Measurements from ENCODE around the gene NFIC. TPM values are rescaled to one million over a fixed set of nuclear protein-coding genes. Genes with fewer than 3 reads are reported as not detected.

NFIC gene
- total RNA-seq, 6 experiments from 2014 or later, result 186 to 219 (median 211) TPM

DNA sequence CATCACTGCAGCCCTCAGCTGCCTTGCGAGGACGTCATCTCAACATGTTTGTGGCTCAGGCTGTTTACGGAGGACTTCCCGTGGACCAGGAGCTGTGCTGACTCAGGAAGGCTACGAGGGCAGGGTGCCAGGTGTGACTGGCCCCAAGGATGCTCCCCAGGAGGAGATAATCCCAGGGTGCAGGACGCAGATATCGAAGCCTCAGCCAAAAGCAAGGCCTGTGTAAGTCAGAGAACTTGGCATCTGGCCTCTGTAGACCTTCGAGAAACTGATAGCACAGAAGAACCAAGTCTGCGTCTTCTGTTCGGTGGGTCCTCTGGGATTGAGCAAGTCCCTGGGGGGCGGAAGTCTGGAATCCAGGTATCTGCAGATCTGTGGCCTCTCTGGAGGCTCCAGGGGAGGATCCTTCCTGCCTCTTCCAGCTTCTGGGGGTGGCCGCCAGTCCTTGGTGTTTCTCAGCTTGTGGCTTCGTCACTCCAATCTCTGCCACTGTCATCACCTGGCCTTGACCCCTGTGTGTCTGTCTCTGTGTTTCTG, 136.7 kb downstream of the NFIC start:
- TF ChIP-seq, protein P1, sequence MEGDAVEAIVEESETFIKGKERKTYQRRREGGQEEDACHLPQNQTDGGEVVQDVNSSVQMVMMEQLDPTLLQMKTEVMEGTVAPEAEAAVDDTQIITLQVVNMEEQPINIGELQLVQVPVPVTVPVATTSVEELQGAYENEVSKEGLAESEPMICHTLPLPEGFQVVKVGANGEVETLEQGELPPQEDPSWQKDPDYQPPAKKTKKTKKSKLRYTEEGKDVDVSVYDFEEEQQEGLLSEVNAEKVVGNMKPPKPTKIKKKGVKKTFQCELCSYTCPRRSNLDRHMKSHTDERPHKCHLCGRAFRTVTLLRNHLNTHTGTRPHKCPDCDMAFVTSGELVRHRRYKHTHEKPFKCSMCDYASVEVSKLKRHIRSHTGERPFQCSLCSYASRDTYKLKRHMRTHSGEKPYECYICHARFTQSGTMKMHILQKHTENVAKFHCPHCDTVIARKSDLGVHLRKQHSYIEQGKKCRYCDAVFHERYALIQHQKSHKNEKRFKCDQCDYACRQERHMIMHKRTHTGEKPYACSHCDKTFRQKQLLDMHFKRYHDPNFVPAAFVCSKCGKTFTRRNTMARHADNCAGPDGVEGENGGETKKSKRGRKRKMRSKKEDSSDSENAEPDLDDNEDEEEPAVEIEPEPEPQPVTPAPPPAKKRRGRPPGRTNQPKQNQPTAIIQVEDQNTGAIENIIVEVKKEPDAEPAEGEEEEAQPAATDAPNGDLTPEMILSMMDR (IDR thresholded peaks at IDR 0.05), result no peak
- DNase-seq, result no peak
- Mint-ChIP-seq H3K4me1 (ENCODE audit: low read depth) (peaks cover 32% of the 10 kb centered on the region), H3K27me3 (ENCODE audit: insufficient read depth) (no peaks in the 10 kb centered on the region; the same call in 1 of the 2 replicates), H3K27ac (peak overlapping the region; percentile 33; the same call in 1 of the 2 replicates), H3K36me3 (ENCODE audit: low read depth) (peaks cover 9% of the 10 kb centered on the region), H3K9me3 (no peaks in the 10 kb centered on the region), H3K4me3 (no peak overlapping the region)

DNA sequence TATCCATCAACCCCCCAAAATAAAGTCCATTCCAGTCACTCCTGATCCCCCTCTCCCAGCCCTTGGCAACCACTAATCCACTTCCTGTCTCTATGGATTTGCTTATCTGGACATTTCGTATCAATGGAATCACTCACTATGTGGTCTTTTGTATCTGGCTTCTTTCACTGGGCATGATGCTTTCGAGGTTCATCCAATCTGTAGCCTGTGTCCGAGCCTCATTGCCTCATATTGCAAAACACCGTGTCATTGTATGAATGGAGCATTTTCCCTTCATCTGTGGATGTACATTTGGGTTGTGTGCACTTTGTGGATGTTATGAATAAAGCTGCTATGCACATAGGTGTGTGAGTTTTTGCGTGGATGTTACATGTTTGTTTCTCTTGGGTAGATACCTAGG, 138.4 kb downstream of the NFIC start:
- no peaks in the 10 kb centered on the region for H3K9me3 Mint-ChIP-seq
- DNase-seq, result no peak
- peak overlapping the region; percentile 98 for H3K27ac Mint-ChIP-seq
- H3K4me3 Mint-ChIP-seq, result no peak overlapping the region
- TF ChIP-seq, protein P1 (IDR thresholded peaks at IDR 0.05), result no peak
- peaks cover 41% of the 10 kb centered on the region for H3K4me1 Mint-ChIP-seq (ENCODE audit: low read depth)
- no peaks in the 10 kb centered on the region; the same call in 1 of the 2 replicates for H3K27me3 Mint-ChIP-seq (ENCODE audit: insufficient read depth)
- peaks cover 17% of the 10 kb centered on the region for H3K36me3 Mint-ChIP-seq (ENCODE audit: low read depth)

- Mint-ChIP-seq H3K27ac (peak within 1 kb of the TSS; percentile 98), H3K4me3 (peak within 1 kb of the TSS; percentile 96), H3K4me1 (ENCODE audit: low read depth) (peaks cover 43% of the 10 kb centered on the region), H3K9me3 (no peaks in the 10 kb centered on the region), H3K36me3 (ENCODE audit: low read depth) (peaks cover 20% of the 10 kb centered on the region), H3K27me3 (ENCODE audit: insufficient read depth) (no peaks in the 10 kb centered on the region; the same call in 1 of the 2 replicates)
- DNase-seq, result peak; percentile 99
- TF ChIP-seq, protein P1 (IDR thresholded peaks at IDR 0.05), result peak; percentile 33
Observed at GRCh38 chr19:3505598-3506383, 139.4 kb downstream of the NFIC start, which contains the start of gene FZR1. TSS of gene FZR1 (plus strand) at chr19:3506311. CDS start at chr19:3522990, 16,679 bp downstream.

- DNase-seq, result no peak
- H3K4me1 Mint-ChIP-seq (ENCODE audit: low read depth), result peaks cover 40% of the 10 kb centered on the region
- peaks cover 20% of the 10 kb centered on the region for H3K36me3 Mint-ChIP-seq (ENCODE audit: low read depth)
- no peaks in the 10 kb centered on the region; the same call in 1 of the 2 replicates for H3K27me3 Mint-ChIP-seq (ENCODE audit: insufficient read depth)
- H3K27ac Mint-ChIP-seq, result peak overlapping the region; percentile 87
- TF ChIP-seq, protein P1 (IDR thresholded peaks at IDR 0.05), result no peak
- H3K9me3 Mint-ChIP-seq, result no peaks in the 10 kb centered on the region
- H3K4me3 Mint-ChIP-seq, result peak overlapping the region; percentile 96
Observed at GRCh38 chr19:3506384-3507340, 140.3 kb downstream of the NFIC start.
